ENCODE measurements around the gene ACTG1. TPM values are rescaled to one million over a fixed set of nuclear protein-coding genes. Genes with fewer than 3 reads are reported as not detected.
A peak's percentile ranks its signal among the peaks of the same experiment; 100 is the strongest.

Gene ACTG1
- total and polyA plus RNA-seq, 9 of the 15 experiments (the other 6 are each of a cell fraction or from before 2014, with no cell fraction given): 224 to 1,775 (median 568) TPM

DNA sequence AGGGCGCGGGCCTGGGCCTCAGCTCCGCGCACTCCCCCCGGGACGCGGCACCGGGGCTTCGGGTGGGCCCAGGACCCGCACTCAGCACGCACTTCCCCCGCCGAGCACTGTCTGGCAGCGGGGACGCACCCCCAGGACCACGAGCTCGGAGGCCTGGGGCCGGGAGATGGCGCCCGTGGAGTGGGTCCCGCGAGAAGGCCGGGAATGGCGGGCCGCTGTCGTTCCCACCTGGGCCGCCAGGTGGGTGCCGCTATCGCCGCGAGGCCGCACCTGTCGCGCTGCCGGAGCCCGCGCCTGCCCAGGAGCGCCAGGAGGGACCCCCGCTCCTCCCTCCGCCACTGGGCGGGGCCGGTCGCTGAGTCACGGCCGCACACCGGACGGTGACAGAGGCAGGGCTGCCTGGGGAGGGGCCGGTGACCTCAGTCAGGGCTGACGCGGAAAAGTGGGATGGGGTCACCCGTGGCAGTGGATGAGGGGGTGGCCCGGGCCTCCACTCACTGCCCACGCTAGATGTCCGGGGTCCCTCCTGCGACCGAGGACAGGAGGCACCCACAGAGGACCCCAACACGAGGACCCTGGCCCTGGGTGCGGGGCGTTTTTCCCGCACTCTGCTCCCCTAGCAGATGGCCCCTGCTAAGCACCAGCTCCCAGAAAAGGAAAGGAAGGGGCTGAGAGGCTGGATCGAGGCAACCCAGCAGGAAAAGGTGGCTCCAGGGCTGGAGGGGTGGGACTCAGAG is 6.9 kb upstream of the ACTG1 start (continued):
- TF ChIP-seq TCF7 (IDR thresholded peaks at IDR 0.05; ENCODE audit: borderline replicate concordance) (no peak), ATF1 (CRISPR knock-in tag; IDR thresholded peaks at IDR 0.05) (no peak), ATF1 (tag; IDR thresholded peaks at IDR 0.05) (peak; percentile 64), TCFL5 (CRISPR knock-in tag; conservative IDR thresholded peaks at IDR 0.05) (no peak), HDAC8 (tag; IDR thresholded peaks at IDR 0.05) (no peak), ZNF699 (CRISPR knock-in tag; IDR thresholded peaks at IDR 0.05; ENCODE audit: insufficient replicate concordance) (no peak), NR2C2 (CRISPR knock-in tag; IDR thresholded peaks at IDR 0.05) (no peak), NR2C2 (tag; IDR thresholded peaks at IDR 0.05) (no peak), SP1 (CRISPR knock-in tag; IDR thresholded peaks at IDR 0.05) (peak; percentile 35; the same call in 1 of the 2 replicates), GATAD2B (IDR thresholded peaks at IDR 0.05; ENCODE audit: borderline replicate concordance) (peak; percentile 71), SIN3A (IDR thresholded peaks at IDR 0.05; ENCODE audit: borderline replicate concordance in 2 of 2, control insufficient read depth in 1 of 2, low read depth in 2 of 2, low read length in 2 of 2) (no peak), ZNF212 (CRISPR knock-in tag; IDR thresholded peaks at IDR 0.05) (no peak), ZNF551 (CRISPR knock-in tag; IDR thresholded peaks at IDR 0.05) (no peak), ZC3H4 (CRISPR knock-in tag; IDR thresholded peaks at IDR 0.05; ENCODE audit: borderline replicate concordance) (no peak), PHF20 (IDR thresholded peaks at IDR 0.05; ENCODE audit: partially characterized antibody) (peak; percentile 25), ZSCAN32 (CRISPR knock-in tag; IDR thresholded peaks at IDR 0.05) (no peak)
- TF ChIP-seq, protein P1, sequence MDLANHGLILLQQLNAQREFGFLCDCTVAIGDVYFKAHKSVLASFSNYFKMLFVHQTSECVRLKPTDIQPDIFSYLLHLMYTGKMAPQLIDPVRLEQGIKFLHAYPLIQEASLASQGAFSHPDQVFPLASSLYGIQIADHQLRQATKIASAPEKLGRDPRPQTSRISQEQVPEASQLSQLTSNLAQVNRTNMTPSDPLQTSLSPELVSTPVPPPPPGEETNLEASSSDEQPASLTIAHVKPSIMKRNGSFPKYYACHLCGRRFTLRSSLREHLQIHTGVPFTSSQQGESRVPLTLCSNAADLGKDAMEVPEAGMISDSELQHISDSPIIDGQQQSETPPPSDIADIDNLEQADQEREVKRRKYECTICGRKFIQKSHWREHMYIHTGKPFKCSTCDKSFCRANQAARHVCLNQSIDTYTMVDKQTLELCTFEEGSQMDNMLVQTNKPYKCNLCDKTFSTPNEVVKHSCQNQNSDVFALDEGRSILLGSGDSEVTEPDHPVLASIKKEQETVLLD (IDR thresholded peaks at IDR 0.05): peak; percentile 66; the same call in 1 of the 2 replicates
- TF ChIP-seq, protein P2, sequence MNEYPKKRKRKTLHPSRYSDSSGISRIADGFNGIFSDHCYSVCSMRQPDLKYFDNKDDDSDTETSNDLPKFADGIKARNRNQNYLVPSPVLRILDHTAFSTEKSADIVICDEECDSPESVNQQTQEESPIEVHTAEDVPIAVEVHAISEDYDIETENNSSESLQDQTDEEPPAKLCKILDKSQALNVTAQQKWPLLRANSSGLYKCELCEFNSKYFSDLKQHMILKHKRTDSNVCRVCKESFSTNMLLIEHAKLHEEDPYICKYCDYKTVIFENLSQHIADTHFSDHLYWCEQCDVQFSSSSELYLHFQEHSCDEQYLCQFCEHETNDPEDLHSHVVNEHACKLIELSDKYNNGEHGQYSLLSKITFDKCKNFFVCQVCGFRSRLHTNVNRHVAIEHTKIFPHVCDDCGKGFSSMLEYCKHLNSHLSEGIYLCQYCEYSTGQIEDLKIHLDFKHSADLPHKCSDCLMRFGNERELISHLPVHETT (CRISPR knock-in tag; conservative IDR thresholded peaks at IDR 0.05 in 1 of 2, IDR thresholded peaks at IDR 0.05 in 1 of 2): no peak
- TF ChIP-seq, protein P3, sequence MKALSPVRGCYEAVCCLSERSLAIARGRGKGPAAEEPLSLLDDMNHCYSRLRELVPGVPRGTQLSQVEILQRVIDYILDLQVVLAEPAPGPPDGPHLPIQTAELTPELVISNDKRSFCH (CRISPR knock-in tag; IDR thresholded peaks at IDR 0.05): no peak
- TF ChIP-seq, protein P3 (tag; IDR thresholded peaks at IDR 0.05): no peak
- TF ChIP-seq, protein P4, sequence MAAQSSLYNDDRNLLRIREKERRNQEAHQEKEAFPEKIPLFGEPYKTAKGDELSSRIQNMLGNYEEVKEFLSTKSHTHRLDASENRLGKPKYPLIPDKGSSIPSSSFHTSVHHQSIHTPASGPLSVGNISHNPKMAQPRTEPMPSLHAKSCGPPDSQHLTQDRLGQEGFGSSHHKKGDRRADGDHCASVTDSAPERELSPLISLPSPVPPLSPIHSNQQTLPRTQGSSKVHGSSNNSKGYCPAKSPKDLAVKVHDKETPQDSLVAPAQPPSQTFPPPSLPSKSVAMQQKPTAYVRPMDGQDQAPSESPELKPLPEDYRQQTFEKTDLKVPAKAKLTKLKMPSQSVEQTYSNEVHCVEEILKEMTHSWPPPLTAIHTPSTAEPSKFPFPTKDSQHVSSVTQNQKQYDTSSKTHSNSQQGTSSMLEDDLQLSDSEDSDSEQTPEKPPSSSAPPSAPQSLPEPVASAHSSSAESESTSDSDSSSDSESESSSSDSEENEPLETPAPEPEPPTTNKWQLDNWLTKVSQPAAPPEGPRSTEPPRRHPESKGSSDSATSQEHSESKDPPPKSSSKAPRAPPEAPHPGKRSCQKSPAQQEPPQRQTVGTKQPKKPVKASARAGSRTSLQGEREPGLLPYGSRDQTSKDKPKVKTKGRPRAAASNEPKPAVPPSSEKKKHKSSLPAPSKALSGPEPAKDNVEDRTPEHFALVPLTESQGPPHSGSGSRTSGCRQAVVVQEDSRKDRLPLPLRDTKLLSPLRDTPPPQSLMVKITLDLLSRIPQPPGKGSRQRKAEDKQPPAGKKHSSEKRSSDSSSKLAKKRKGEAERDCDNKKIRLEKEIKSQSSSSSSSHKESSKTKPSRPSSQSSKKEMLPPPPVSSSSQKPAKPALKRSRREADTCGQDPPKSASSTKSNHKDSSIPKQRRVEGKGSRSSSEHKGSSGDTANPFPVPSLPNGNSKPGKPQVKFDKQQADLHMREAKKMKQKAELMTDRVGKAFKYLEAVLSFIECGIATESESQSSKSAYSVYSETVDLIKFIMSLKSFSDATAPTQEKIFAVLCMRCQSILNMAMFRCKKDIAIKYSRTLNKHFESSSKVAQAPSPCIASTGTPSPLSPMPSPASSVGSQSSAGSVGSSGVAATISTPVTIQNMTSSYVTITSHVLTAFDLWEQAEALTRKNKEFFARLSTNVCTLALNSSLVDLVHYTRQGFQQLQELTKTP (IDR thresholded peaks at IDR 0.05; ENCODE audit: low read depth in 1 of 2, partially characterized antibody in 2 of 2): no peak

Measured in K562 (cell line).